ENCODE measurements around the gene DEFB127.

DNA sequence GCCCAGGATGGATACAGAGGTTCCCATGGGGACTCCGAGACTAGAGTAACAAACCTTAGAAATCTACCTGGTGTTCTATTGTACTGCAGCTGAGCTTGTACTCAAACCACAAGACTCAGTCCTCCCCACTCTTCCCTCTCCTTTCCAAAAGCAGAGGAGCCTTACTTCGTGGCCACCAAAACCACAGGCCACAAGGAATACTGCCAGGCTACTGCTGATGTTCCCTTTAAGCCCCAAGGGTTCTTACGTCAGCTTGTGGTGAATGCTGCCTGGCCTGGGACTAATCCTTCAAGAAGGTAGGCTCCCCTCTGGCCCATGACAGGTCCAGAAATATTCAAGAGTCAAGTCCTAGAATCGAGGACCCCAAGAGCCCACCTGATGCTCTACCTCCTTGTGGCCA is 42.7 kb downstream of the DEFB127 start:
- TF ChIP-seq, protein P1, sequence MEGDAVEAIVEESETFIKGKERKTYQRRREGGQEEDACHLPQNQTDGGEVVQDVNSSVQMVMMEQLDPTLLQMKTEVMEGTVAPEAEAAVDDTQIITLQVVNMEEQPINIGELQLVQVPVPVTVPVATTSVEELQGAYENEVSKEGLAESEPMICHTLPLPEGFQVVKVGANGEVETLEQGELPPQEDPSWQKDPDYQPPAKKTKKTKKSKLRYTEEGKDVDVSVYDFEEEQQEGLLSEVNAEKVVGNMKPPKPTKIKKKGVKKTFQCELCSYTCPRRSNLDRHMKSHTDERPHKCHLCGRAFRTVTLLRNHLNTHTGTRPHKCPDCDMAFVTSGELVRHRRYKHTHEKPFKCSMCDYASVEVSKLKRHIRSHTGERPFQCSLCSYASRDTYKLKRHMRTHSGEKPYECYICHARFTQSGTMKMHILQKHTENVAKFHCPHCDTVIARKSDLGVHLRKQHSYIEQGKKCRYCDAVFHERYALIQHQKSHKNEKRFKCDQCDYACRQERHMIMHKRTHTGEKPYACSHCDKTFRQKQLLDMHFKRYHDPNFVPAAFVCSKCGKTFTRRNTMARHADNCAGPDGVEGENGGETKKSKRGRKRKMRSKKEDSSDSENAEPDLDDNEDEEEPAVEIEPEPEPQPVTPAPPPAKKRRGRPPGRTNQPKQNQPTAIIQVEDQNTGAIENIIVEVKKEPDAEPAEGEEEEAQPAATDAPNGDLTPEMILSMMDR (IDR thresholded peaks at IDR 0.05): no peak
- TF ChIP-seq ZFX (IDR thresholded peaks at IDR 0.05; ENCODE audit: borderline replicate concordance): no peak
